ENCODE measurements around the gene GMNC.

Gene GMNC

DNA sequence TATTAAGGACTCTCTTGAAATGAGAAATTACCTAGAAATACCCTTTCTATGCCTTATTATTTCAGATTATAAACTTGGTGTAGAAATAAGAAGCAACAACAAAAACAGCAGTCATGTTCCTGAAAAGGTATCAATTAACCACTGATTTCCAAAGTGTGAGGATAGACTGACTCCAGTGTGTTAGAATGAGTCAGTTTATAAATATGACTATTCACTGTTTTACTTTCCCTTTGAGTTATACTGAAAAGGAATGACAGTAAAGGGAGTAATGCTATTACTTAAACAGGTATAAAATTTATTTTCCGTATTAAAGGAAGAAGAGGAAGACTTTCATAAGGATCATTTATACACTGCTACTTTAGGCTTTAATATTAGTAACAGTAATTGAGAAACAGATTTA lies 12.9 kb downstream of the GMNC start:
- DNase-seq: no peak

- no peak for DNase-seq
Observed at GRCh38 chr3:190848870-190849269, 13.6 kb downstream of the GMNC start.

DNA sequence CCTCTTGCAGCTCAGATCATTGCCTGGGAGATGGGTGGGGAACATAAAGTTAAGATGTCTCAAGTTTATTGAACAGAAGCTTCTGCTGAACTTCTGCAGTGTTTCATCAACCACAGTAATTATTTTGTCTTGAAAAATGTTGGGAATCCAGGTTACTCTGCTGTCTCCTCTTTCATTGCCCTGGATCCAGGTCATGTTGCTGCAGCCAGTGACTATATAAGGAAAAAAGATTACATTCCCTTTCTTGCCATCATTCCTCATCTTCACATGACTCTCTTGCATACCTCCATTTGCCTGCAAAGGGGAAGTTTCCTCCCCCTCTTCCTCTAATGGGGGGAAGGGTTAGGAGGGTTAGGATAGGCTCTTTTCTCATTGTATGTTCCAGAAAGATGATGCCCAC lies 15.1 kb downstream of the GMNC start:
- DNase-seq: no peak

- DNase-seq: no peak
Observed at GRCh38 chr3:190840146-190840545, 22.3 kb downstream of the GMNC start.

- DNase-seq: no peak
Observed at GRCh38 chr3:190831225-190831624, 31.3 kb downstream of the GMNC start.

- no peak for DNase-seq
Observed at GRCh38 chr3:190830031-190830430, 32.5 kb downstream of the GMNC start.

DNA sequence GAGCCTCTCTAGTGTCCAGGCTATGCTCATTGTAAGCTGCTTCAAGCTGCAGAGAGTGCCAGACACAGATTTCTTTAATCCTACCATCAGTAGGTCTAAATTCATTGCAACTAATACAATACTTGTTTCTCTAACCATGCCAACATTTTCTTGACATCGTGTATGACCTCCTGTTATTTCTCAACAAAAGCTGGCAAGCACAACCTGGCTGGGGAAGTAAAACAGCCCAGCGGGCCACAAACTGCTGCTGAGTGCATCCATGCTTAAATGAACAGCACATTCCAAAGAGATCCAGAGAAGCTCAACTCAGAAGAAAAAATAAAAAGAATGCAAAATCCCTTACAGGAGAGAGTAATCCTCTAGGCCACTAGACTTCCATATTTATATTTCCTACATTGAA lies 36.5 kb downstream of the GMNC start:
- no peak for DNase-seq

GRCh38 chr3:190825386-190826016 lies 37.0 kb downstream of the GMNC start:
- DNase-seq: no peak

- DNase-seq: peak; percentile 14
Observed at GRCh38 chr3:190811775-190812480, 50.6 kb downstream of the GMNC start.

GRCh38 chr3:190810957-190811356 lies 51.5 kb downstream of the GMNC start:
- DNase-seq: no peak

- DNase-seq: no peak
Observed at GRCh38 chr3:190809351-190809750, 53.1 kb downstream of the GMNC start.

DNA sequence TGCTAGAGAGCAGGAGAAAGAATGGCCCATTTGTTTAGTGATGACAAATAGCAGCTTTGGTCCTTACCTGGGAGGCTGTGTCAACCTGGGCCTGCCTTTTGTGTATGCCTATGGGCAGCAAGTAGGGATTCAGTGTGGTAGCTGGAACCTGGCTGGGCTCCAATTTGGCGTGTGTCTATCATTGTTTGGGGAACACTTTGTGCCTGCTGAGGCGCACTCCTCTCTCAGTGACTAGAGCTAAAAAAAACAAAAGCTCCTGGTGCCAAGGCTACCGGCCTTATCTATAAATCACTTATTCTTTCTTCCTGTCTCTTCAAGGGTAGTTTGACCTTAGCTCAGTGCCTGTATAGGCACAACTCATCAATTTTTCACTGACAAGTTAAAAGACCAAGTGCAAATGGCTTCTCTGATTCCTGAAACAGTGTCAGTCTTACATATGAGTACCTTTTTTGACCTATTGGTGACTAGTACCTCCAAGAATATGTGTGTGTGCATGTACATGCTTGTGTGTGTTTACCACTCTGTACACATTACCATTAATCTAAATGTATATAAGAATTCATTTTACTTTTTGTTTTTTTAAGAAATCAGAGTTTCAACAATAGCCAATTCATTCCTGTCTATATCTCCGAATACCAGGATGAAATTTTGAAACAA lies 54.6 kb downstream of the GMNC start:
- no peak for DNase-seq
